ENCODE data around the gene MDFIC.

The MDFIC gene

DNA sequence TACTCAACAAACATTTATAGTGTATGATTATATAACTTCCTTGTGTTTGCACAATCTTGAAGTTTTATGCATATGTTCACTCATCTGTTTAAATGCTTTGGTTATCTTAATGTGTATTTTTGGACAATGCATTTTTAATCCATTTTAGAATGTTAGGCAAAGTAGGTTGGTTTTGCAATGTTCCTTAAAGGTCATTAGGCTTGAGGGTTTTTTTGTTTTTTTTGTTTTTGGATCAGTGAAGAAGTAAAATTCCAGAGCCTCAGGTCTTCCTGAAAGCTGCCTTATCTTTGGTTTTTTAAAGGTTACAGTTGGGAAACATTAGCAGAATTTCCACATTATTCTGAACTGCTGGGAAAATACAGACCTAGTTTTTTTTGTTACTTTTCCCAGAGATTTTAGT, 12.8 kb downstream of the MDFIC start:
- H3K9me3 ChIP-seq (ENCODE audit: control insufficient read depth in 2 of 2, low read length in 2 of 2) = no peaks in the 10 kb centered on the region
- H3K27ac ChIP-seq (ENCODE audit: low read depth in 2 of 2, low read length in 2 of 2) = no peak overlapping the region
- H3K36me3 ChIP-seq (ENCODE audit: control insufficient read depth in 2 of 2, insufficient read depth in 2 of 2, low read length in 2 of 2) = no peaks in the 10 kb centered on the region
- H3K4me1 ChIP-seq (ENCODE audit: control insufficient read depth in 2 of 2, insufficient read depth in 2 of 2, low read length in 2 of 2) = peaks cover 3 to 7% of the 10 kb centered on the region in 2 donors
- no peak overlapping the region for H3K9ac ChIP-seq (ENCODE audit: low read depth in 1 of 2, low read length in 2 of 2)
- no peak overlapping the region for H3K4me3 ChIP-seq (ENCODE audit: low read length in 2 of 2)
- H3K27me3 ChIP-seq (ENCODE audit: control insufficient read depth in 2 of 2, insufficient read depth in 2 of 2, low read length in 2 of 2) = no peaks in the 10 kb centered on the region

DNA sequence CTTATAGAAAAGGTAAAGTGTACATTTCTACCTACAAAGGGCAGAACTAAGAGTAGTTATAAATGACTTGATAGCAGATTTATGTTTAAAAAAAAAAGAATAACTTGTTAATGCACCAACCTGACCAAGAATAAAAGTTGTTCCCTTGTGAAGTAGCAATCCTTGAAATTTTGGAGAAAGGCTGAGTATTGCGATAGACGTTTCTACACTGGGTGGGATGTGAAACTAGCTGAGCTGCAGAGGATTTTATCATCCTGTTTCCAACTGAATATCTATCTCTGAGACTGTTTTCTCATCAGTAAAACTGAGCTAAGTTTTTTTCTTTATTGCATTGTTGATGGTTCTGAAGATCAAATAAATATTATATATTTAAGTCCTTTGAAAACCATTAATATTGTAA, 14.6 kb downstream of the MDFIC start:
- no peak overlapping the region for H3K27ac ChIP-seq (ENCODE audit: low read depth in 2 of 2, low read length in 2 of 2)

DNA sequence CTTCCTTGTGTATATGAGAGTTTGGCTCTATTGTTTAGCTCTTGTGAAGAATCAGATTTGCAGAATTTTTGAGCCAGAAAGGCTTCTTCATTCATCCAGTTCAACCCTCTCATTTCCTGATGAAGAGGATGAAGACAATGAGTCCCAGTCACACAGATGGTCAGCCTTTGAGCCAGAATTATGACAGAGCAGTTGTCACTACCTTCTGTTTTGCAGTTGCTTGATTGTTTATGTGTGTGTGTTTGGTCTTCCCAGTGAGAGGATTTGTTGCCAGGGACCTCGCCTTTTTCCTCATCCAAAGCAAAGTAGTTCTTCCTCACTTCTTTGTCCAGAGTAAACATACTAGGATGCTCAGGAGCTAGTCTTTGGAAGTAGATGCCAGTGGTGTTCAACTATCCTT, 15.6 kb downstream of the MDFIC start:
- H3K27me3 ChIP-seq (ENCODE audit: control insufficient read depth in 2 of 2, insufficient read depth in 2 of 2, low read length in 2 of 2) = no peaks in the 10 kb centered on the region
- H3K36me3 ChIP-seq (ENCODE audit: control insufficient read depth in 2 of 2, insufficient read depth in 2 of 2, low read length in 2 of 2) = no peaks in the 10 kb centered on the region
- no peak overlapping the region for H3K4me3 ChIP-seq (ENCODE audit: low read length in 2 of 2)
- no peaks in the 10 kb centered on the region for H3K9me3 ChIP-seq (ENCODE audit: control insufficient read depth in 2 of 2, low read length in 2 of 2)
- H3K9ac ChIP-seq (ENCODE audit: low read depth in 1 of 2, low read length in 2 of 2) = no peak overlapping the region
- no peak overlapping the region for H3K27ac ChIP-seq (ENCODE audit: low read depth in 2 of 2, low read length in 2 of 2)
- peaks cover 3% of the 10 kb centered on the region in 2 donors for H3K4me1 ChIP-seq (ENCODE audit: control insufficient read depth in 2 of 2, insufficient read depth in 2 of 2, low read length in 2 of 2)

More for the DNA sequence above, 14.6 kb downstream of the MDFIC start:
- H3K4me3 ChIP-seq (ENCODE audit: low read length in 2 of 2) = no peak overlapping the region
- H3K9me3 ChIP-seq (ENCODE audit: control insufficient read depth in 2 of 2, low read length in 2 of 2) = no peaks in the 10 kb centered on the region
- H3K27me3 ChIP-seq (ENCODE audit: control insufficient read depth in 2 of 2, insufficient read depth in 2 of 2, low read length in 2 of 2) = no peaks in the 10 kb centered on the region
- no peak overlapping the region for H3K9ac ChIP-seq (ENCODE audit: low read depth in 1 of 2, low read length in 2 of 2)
- H3K4me1 ChIP-seq (ENCODE audit: control insufficient read depth in 2 of 2, insufficient read depth in 2 of 2, low read length in 2 of 2) = peaks cover 3% of the 10 kb centered on the region in 2 donors
- no peaks in the 10 kb centered on the region for H3K36me3 ChIP-seq (ENCODE audit: control insufficient read depth in 2 of 2, insufficient read depth in 2 of 2, low read length in 2 of 2)

DNA sequence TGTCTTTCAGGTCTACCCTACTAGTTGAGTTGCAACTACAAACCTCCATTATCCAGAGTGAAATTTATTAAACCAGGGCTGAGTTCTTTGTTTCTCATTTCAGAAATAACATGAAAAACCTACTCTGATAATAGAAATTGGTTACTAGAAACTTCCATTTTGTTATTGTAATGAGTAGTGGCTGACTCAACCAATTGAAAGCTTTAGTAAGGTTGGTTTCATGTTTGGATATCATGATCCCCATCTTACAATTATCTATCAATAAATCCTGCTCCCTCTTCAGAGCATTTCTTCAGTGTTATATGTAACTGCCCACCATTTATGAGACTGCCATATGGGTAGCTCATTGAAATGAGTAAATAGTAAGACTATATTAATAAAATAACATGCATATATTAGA, 16.9 kb downstream of the MDFIC start:
- Histone ChIP-seq H3K9me3 (ENCODE audit: control insufficient read depth in 2 of 2, low read length in 2 of 2) (no peaks in the 10 kb centered on the region), H3K27ac (ENCODE audit: low read depth in 2 of 2, low read length in 2 of 2) (no peak overlapping the region), H3K9ac (ENCODE audit: low read depth in 1 of 2, low read length in 2 of 2) (no peak overlapping the region), H3K36me3 (ENCODE audit: control insufficient read depth in 2 of 2, insufficient read depth in 2 of 2, low read length in 2 of 2) (no peaks in the 10 kb centered on the region), H3K4me3 (ENCODE audit: low read length in 2 of 2) (no peak overlapping the region), H3K4me1 (ENCODE audit: control insufficient read depth in 2 of 2, insufficient read depth in 2 of 2, low read length in 2 of 2) (peaks cover 0 to 3% of the 10 kb centered on the region in 2 donors), H3K27me3 (ENCODE audit: control insufficient read depth in 2 of 2, insufficient read depth in 2 of 2, low read length in 2 of 2) (no peaks in the 10 kb centered on the region)

DNA sequence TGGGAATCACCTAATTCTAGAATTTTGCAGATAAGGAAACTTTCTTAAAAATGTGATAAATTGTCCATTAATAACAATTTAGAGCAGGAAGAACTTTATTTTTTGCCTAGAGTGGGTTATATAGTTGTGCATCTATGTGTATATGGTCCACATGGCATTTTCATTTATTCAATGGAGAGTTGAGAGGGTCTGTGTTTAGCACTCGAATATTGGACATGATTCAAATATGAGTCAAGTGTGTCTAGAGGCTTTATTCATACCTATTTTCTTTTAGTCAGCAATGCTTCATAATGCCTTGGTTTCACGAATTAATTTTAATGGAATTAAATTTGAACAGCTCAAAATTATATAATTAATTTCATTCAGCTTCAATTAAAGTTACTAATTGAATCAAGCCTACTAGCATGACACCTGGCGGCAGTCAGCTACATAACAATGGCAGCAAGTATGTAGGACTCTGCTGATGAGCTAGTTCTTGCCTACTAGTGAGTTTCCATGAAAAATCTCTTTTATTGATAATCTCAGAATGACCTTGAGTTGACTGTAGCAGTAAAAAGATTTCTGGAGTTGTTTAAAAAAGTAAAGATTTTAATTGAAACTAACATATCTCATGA, 17.7 kb downstream of the MDFIC start:
- Histone ChIP-seq H3K36me3 (ENCODE audit: control insufficient read depth in 2 of 2, insufficient read depth in 2 of 2, low read length in 2 of 2) (no peaks in the 10 kb centered on the region), H3K27ac (ENCODE audit: low read depth in 2 of 2, low read length in 2 of 2) (no peak overlapping the region), H3K27me3 (ENCODE audit: control insufficient read depth in 2 of 2, insufficient read depth in 2 of 2, low read length in 2 of 2) (no peaks in the 10 kb centered on the region), H3K9me3 (ENCODE audit: control insufficient read depth in 2 of 2, low read length in 2 of 2) (no peaks in the 10 kb centered on the region), H3K4me3 (ENCODE audit: low read length in 2 of 2) (no peak overlapping the region), H3K4me1 (ENCODE audit: control insufficient read depth in 2 of 2, insufficient read depth in 2 of 2, low read length in 2 of 2) (peaks cover 0 to 3% of the 10 kb centered on the region in 2 donors), H3K9ac (ENCODE audit: low read depth in 1 of 2, low read length in 2 of 2) (no peak overlapping the region)

DNA sequence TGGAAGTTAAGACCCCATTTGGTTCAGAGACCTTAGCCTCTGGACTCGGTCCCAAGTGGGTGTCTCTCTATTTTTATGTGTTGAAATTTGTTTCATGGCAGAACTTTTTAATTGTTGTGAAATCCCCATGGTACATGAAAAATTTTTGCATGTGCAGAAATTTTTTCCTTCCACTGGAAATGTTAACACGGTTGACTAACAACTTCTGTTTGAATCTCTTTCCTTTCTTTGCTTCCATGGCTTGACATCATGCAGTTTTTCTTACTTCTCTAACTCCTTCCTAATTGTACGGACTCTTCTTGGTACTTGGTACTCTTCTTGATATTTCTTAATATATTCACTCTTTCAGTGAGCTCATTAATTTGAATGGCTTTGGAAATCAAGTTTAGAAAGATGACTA, 18.3 kb downstream of the MDFIC start:
- Histone ChIP-seq H3K36me3 (ENCODE audit: control insufficient read depth in 2 of 2, insufficient read depth in 2 of 2, low read length in 2 of 2) (no peaks in the 10 kb centered on the region), H3K4me3 (ENCODE audit: low read length in 2 of 2) (no peak overlapping the region), H3K9me3 (ENCODE audit: control insufficient read depth in 2 of 2, low read length in 2 of 2) (no peaks in the 10 kb centered on the region), H3K27ac (ENCODE audit: low read depth in 2 of 2, low read length in 2 of 2) (no peak overlapping the region), H3K4me1 (ENCODE audit: control insufficient read depth in 2 of 2, insufficient read depth in 2 of 2, low read length in 2 of 2) (no peaks in the 10 kb centered on the region), H3K9ac (ENCODE audit: low read depth in 1 of 2, low read length in 2 of 2) (no peak overlapping the region), H3K27me3 (ENCODE audit: control insufficient read depth in 2 of 2, insufficient read depth in 2 of 2, low read length in 2 of 2) (no peaks in the 10 kb centered on the region)

DNA sequence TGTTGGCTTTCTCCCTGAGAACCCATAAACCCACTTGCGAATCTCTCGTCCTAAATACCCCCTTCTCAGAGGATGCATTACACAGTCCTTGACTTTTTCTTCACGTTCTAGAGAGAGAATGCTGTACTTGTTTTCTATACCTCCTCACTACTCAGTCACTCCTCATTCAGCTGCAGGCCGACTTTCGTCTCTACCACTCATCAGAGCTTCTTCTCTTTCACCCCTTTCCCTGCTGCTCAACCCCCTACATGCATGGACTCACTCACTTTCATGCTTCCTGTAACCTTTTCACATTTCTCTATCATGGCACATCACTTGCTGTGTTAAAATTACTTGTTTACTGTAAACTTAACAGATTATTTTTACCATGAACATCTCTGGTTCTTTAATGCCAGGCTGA, 19.8 kb downstream of the MDFIC start:
- Histone ChIP-seq H3K9ac (ENCODE audit: low read depth in 1 of 2, low read length in 2 of 2) (no peak overlapping the region), H3K36me3 (ENCODE audit: control insufficient read depth in 2 of 2, insufficient read depth in 2 of 2, low read length in 2 of 2) (peaks cover 0 to 2% of the 10 kb centered on the region in 2 donors), H3K9me3 (ENCODE audit: control insufficient read depth in 2 of 2, low read length in 2 of 2) (no peaks in the 10 kb centered on the region), H3K4me1 (ENCODE audit: control insufficient read depth in 2 of 2, insufficient read depth in 2 of 2, low read length in 2 of 2) (no peaks in the 10 kb centered on the region), H3K4me3 (ENCODE audit: low read length in 2 of 2) (no peak overlapping the region), H3K27me3 (ENCODE audit: control insufficient read depth in 2 of 2, insufficient read depth in 2 of 2, low read length in 2 of 2) (no peaks in the 10 kb centered on the region), H3K27ac (ENCODE audit: low read depth in 2 of 2, low read length in 2 of 2) (no peak overlapping the region)

DNA sequence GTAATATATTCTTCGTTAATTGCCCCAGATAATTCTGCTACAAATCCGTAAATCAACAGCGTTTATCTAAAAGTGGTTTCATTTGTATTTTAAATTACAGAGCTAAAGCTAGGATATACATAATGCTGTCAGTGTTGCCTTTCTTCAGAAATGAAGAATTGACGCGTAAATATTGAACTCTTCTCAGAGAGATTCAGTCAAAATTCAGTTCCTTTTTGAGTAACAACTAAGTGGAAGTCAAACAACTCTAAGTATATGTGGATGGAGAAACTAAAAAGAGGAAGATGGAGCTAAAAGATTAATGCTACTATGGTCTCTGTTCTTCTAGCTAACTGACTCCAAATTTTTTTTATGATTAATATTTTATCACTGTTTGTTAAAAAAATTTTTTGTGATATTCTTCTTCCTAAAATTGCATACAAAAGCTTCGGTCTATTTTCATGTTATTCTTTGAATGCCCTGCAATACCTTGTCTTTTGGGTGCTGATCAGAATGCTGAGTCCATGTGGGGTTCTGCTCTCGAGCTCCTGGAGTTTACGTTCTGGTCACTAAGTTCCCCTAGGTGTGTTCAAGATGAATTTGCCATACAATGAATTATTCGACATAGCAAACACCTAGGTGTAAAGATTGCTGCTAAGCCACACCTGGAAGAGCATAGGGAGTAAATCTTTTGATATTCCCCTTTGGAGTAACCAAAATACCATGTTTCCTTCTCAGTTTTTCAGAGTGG, 20.7 kb downstream of the MDFIC start:
- H3K4me1 ChIP-seq (ENCODE audit: control insufficient read depth in 2 of 2, insufficient read depth in 2 of 2, low read length in 2 of 2) = no peaks in the 10 kb centered on the region
- no peak overlapping the region for H3K27ac ChIP-seq (ENCODE audit: low read depth in 2 of 2, low read length in 2 of 2)
- H3K4me3 ChIP-seq (ENCODE audit: low read length in 2 of 2) = no peak overlapping the region
- no peaks in the 10 kb centered on the region for H3K27me3 ChIP-seq (ENCODE audit: control insufficient read depth in 2 of 2, insufficient read depth in 2 of 2, low read length in 2 of 2)
- no peak overlapping the region for H3K9ac ChIP-seq (ENCODE audit: low read depth in 1 of 2, low read length in 2 of 2)
- no peaks in the 10 kb centered on the region for H3K9me3 ChIP-seq (ENCODE audit: control insufficient read depth in 2 of 2, low read length in 2 of 2)
- peaks cover 2 to 3% of the 10 kb centered on the region in 2 donors for H3K36me3 ChIP-seq (ENCODE audit: control insufficient read depth in 2 of 2, insufficient read depth in 2 of 2, low read length in 2 of 2)

DNA sequence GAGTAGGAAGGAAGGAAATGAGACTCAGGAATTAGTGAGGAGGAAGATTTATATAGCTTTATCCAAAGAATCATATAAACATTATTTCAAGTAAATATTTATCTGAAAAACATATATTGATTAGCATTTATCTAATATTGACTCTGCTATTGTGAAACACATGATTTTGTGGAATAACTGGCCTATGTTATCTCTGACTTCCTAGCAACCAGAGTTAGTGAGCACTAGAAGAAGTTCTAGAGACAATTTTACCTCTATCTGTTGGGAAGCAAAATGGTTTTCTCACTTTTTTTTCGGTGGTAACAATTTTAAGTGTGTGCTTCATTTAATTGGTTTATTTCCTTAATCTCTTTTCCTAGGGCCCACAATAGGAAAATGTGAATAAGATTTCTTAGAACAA, 21.6 kb downstream of the MDFIC start:
- Histone ChIP-seq H3K4me3 (ENCODE audit: low read length in 2 of 2) (no peak overlapping the region), H3K27me3 (ENCODE audit: control insufficient read depth in 2 of 2, insufficient read depth in 2 of 2, low read length in 2 of 2) (no peaks in the 10 kb centered on the region), H3K9me3 (ENCODE audit: control insufficient read depth in 2 of 2, low read length in 2 of 2) (no peaks in the 10 kb centered on the region), H3K4me1 (ENCODE audit: control insufficient read depth in 2 of 2, insufficient read depth in 2 of 2, low read length in 2 of 2) (no peaks in the 10 kb centered on the region), H3K27ac (ENCODE audit: low read depth in 2 of 2, low read length in 2 of 2) (no peak overlapping the region), H3K36me3 (ENCODE audit: control insufficient read depth in 2 of 2, insufficient read depth in 2 of 2, low read length in 2 of 2) (peaks cover 2 to 3% of the 10 kb centered on the region in 2 donors), H3K9ac (ENCODE audit: low read depth in 1 of 2, low read length in 2 of 2) (no peak overlapping the region)

DNA sequence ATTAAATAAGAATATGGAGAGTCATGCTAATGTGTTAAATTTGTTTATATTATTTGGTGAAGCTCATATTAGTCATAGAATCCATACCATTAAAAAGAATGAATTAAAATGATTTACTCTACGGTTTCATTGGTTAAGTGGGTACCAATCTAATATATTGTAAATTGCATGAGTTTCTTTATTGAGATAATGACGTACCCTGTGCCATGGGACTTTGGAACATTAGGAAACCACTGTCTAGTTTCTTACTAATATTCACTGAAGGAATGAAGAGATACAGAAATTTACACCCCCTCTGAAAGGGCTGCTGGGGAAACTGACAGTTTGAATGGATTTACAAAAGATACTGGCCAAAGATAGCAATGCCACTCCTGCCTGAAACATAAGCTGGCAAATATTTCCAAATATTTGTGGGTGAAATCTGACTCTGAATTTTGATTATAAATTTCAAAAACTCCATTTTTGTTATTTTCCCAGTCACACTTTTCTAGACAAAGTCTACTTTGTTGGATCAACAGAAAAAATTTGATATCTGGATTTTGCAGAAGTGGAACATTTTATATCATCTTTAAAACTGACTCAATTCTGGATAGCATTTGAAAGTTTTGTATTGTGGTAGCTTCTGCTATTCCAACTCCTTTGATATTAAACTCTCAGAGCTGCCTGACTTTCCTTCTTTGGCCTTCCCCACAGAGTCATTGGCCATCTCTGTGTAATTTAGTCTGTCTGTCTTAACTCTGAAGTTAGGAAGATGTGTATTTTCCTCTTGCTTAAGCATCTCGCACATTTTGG, 22.3 kb downstream of the MDFIC start:
- Histone ChIP-seq H3K4me3 (ENCODE audit: low read length in 2 of 2) (no peak overlapping the region), H3K36me3 (ENCODE audit: control insufficient read depth in 2 of 2, insufficient read depth in 2 of 2, low read length in 2 of 2) (peaks cover 2 to 3% of the 10 kb centered on the region in 2 donors), H3K27me3 (ENCODE audit: control insufficient read depth in 2 of 2, insufficient read depth in 2 of 2, low read length in 2 of 2) (no peaks in the 10 kb centered on the region), H3K9ac (ENCODE audit: low read depth in 1 of 2, low read length in 2 of 2) (no peak overlapping the region), H3K4me1 (ENCODE audit: control insufficient read depth in 2 of 2, insufficient read depth in 2 of 2, low read length in 2 of 2) (no peaks in the 10 kb centered on the region), H3K27ac (ENCODE audit: low read depth in 2 of 2, low read length in 2 of 2) (peak overlapping the region; percentile 39 to 45), H3K9me3 (ENCODE audit: control insufficient read depth in 2 of 2, low read length in 2 of 2) (no peaks in the 10 kb centered on the region)
